ENCODE results near the gene ONECUT2.
"Not testable (repeated sequence)": the region's sequence is repeated elsewhere in the genome, so short reads cannot be mapped to it uniquely, and the experiment has no call there.

The ONECUT2 gene

GRCh38 chr18:57434536-57435494 is at the start of gene ONECUT2:
Gene ONECUT2, plus strand, starts transcription at chr18:57435374. Its CDS starts 343 bp downstream, at chr18:57435717.
- H3K4me3 ChIP-seq (ENCODE audit: low read depth, low read length): peak within 1 kb of the TSS; percentile 50
- TF ChIP-seq, protein P1, sequence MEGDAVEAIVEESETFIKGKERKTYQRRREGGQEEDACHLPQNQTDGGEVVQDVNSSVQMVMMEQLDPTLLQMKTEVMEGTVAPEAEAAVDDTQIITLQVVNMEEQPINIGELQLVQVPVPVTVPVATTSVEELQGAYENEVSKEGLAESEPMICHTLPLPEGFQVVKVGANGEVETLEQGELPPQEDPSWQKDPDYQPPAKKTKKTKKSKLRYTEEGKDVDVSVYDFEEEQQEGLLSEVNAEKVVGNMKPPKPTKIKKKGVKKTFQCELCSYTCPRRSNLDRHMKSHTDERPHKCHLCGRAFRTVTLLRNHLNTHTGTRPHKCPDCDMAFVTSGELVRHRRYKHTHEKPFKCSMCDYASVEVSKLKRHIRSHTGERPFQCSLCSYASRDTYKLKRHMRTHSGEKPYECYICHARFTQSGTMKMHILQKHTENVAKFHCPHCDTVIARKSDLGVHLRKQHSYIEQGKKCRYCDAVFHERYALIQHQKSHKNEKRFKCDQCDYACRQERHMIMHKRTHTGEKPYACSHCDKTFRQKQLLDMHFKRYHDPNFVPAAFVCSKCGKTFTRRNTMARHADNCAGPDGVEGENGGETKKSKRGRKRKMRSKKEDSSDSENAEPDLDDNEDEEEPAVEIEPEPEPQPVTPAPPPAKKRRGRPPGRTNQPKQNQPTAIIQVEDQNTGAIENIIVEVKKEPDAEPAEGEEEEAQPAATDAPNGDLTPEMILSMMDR (IDR thresholded peaks at IDR 0.05; ENCODE audit: low read depth, low read length): no peak

- no peak overlapping the region for H3K4me3 ChIP-seq (ENCODE audit: low read depth, low read length)
- TF ChIP-seq, protein P1 (IDR thresholded peaks at IDR 0.05; ENCODE audit: low read depth, low read length): no peak
These were observed 45.9 kb upstream of the ONECUT2 start for GRCh38 chr18:57389271-57389670.

DNA sequence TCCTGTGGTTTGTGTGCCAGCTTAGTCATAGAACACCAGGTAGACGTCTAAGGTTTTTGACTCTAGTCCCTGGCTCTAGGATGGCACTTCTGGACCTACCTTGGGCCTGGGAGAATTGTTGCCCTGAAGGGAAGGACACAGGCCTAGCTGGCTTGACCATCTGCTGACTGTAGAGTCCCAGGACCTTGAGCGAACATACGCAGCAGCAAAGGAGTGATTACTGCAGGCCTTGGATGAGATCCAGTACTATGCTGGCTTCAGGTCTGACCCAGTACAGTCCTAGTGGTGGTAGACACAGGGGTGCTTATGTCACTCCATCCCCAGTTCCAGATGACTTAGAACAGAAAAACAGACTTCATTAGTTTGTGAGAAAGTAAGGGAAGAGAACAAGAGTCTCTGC is 45.1 kb upstream of the ONECUT2 start:
- H3K4me3 ChIP-seq (ENCODE audit: low read depth, low read length): no peak overlapping the region
- TF ChIP-seq, protein P1 (IDR thresholded peaks at IDR 0.05; ENCODE audit: low read depth, low read length): no peak

DNA sequence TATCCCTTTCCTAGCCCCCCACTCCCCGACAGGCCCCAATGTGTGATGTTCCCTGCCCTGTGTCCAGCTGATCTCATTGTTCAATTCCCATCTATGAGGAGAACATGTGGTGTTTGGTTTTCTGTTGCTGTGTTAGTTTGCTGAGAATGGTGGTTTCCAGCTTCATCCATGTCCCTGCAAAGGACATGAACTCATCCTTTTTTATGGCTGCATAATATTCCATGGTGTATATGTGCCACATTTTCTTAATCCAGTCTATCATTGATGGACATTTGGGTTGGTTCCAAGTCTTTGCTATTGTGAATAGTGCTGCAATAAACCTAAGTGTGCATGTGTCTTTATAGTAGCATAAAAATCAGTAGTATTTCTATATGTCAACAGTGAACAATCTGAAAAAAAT is 40.4 kb upstream of the ONECUT2 start:
- H3K4me3 ChIP-seq (ENCODE audit: low read depth, low read length): not testable (repeated sequence)

DNA sequence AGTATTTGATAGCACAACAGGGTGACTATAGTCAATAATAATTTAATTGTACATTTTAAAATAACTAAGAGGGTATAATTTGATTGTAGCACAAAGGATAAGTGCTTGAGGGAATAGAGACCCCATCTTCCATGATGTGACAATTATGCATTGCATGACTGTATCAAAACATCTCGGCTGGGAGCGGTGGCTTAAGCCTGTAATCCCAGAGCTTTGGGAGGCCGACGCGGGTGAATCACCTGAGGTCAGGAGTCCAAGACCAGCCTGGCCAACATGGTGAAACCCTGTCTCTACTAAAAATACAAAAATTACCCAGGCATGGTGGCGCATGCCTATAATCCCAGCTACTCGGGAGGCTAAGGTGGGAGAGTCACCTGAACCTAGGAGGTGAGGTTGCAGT is 38.3 kb upstream of the ONECUT2 start:
- not testable (repeated sequence) for H3K4me3 ChIP-seq (ENCODE audit: low read depth, low read length)

DNA sequence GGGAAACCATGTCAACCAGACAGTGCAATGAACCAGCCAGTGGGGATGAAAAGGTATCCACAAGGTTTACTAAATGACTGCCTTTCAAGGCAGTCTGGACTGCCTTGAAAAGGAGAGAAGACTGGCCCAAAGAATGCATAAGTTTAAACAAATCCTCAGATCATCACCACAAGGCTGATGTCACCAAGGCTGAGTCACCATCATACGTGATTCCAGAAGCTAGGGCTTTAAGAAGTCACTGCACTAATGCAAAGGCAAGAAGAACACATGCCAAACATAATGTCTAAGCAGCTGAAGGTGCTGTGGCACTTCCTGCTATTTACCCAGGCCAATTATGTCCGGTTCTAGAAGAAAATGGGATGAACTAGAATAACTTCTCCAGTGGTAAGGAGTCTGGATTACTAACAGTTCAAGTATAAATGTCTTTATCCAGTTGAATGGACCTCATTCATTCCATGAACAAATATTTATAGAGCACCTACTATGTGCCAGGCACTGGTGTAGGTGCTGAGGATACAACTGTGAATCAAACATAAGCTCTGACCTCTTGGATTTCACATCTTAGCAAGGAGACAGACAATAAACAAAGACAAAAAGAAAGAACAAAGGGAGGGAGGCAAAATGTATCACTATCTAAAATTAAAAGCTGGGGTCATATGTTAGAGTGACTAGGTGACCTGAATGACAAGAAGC is 37.6 kb upstream of the ONECUT2 start:
- no peak overlapping the region for H3K4me3 ChIP-seq (ENCODE audit: low read depth, low read length)
- TF ChIP-seq, protein P1 (IDR thresholded peaks at IDR 0.05; ENCODE audit: low read depth, low read length): no peak

- TF ChIP-seq, protein P1 (IDR thresholded peaks at IDR 0.05; ENCODE audit: low read depth, low read length): no peak
- no peak overlapping the region for H3K4me3 ChIP-seq (ENCODE audit: low read depth, low read length)
These were observed 30.8 kb upstream of the ONECUT2 start for GRCh38 chr18:57404345-57404744.

DNA sequence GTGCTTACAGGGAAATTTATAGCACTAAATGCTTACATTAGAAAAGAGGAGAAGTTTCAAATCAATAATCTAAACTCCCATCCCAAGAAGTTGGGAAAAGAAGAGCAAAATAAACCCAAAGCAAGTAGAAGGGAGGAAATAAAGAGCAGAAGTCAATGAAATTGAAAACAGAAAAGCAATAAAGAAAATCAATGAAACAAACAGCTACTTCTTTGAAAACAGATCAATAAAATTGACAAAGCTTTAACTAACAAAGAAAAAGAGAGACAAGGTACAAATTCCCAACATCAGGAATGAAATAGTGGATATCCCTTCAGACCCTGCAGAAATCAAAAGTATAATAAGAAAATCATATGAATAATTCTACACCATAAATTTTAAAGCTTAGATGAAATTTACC is 25.5 kb upstream of the ONECUT2 start:
- H3K4me3 ChIP-seq (ENCODE audit: low read depth, low read length): no peak overlapping the region
- TF ChIP-seq, protein P1 (IDR thresholded peaks at IDR 0.05; ENCODE audit: low read depth, low read length): no peak
